ENCODE data around the gene MEGF11.

Gene MEGF11

GRCh38 chr15:65960586-65960985 lies 293.0 kb downstream of the MEGF11 start:
- no peak for DNase-seq

DNA sequence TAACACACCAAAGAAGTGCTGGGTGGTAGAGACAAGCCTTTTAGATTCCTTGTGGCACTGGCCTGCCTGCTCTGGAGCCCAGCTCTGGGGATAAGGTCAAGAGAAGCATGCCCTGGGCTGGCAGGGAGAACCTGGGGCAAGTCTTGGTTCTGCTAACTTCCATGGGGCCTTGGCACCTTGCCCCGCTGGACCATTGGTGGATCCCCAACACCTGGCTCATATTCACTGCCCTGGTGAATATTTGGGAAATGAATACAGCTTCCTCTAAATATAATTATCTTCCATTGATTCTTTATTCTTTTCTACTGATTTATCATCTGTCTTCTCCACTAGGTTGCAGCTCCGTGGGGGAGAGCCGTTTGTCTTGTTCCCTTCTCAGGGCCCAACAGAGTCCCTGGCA lies 294.7 kb downstream of the MEGF11 start:
- no peak for DNase-seq

GRCh38 chr15:65957451-65957850 lies 296.1 kb downstream of the MEGF11 start:
- DNase-seq: no peak

GRCh38 chr15:65956899-65957298 lies 296.7 kb downstream of the MEGF11 start:
- DNase-seq: no peak

- DNase-seq: no peak
Observed at GRCh38 chr15:65956307-65956706, 297.2 kb downstream of the MEGF11 start.

- DNase-seq: no peak
Observed at GRCh38 chr15:65954289-65954741, 299.2 kb downstream of the MEGF11 start.

DNA sequence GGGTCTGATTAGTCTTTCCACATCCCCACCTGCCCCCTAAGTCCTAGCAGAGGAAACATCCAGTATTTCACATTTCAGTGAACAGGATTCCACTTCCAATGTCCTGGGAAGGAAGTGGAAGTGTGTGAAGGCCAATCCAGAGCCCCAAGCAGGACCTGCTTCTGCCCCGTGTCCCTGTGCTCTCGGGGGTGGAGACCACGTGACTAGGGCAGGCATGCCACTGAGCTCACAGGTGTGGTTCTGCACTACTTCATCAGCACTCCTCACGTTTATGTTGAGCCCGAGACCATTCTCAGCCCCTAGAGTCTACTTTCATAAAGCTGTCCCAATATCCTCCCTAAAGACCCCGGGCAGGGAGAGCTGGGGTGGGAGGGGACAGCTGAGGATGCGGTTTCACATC lies 299.9 kb downstream of the MEGF11 start:
- no peak for DNase-seq

- no peak for DNase-seq
Observed at GRCh38 chr15:65952391-65953053, 301.0 kb downstream of the MEGF11 start.

- no peak for DNase-seq
Observed at GRCh38 chr15:65951007-65951406, 302.5 kb downstream of the MEGF11 start.

- DNase-seq: no peak
Observed at GRCh38 chr15:65949491-65949890, 304.1 kb downstream of the MEGF11 start.

GRCh38 chr15:65949011-65949410 lies 304.5 kb downstream of the MEGF11 start:
- DNase-seq: no peak

DNA sequence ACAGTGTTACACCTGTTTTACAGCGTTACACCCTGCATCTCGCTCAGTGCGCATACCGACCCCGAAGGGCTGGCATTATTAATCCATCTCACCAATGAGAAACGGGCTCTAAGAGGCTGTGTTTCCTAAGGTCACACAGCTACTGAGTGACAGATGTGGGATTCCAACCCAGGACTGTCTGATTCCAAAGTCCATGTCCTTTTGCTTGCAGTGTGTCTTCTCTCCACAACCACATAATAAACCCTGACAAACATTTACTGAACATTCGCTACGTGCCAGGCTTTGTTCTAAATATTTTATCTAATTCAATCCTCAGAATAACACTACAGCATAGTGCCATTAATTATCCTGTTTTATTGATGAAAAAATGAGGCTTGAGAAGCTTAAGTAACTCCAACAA lies 305.2 kb downstream of the MEGF11 start:
- no peak for DNase-seq

GRCh38 chr15:65947041-65947440 lies 306.5 kb downstream of the MEGF11 start:
- DNase-seq: no peak

DNA sequence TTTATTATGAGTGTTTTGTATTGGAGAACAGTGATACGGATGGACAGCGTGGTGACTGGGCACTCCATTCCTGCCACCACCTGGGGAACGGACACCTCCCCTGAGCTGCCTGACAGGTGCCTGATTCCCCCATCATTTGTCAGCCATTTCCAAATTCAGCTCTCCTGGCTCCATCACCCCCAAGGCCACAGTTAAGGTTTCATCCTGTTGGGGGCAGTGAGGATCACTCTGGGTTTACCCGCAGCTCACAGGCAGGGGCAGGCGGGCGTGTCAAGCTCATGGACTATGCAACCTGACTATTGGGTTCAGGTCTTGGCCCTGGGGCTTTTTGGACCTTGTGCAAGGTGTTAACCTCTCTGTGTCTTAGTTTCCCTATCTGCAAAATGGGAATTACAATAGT lies 307.9 kb downstream of the MEGF11 start:
- DNase-seq: no peak

- DNase-seq: no peak
Observed at GRCh38 chr15:65944404-65944803, 309.1 kb downstream of the MEGF11 start.

GRCh38 chr15:65942436-65942835 lies 311.1 kb downstream of the MEGF11 start:
- no peak for DNase-seq

DNA sequence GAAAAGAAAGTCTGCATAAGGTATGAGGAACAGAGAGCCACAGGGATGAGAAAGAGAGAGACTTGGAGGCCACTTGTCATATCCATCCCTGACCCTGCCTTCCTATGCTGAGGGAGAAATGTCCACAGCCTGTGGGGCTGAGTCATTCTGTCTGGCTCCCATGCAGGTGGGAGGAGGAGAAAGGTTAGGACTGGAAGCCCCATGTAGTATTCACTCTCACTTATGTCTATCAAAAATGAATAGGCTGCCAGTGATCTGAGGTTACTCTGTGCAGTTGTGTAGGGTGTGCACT lies 313.0 kb downstream of the MEGF11 start:
- no peak for DNase-seq

GRCh38 chr15:65939901-65940617 lies 313.5 kb downstream of the MEGF11 start:
- no peak for DNase-seq

DNA sequence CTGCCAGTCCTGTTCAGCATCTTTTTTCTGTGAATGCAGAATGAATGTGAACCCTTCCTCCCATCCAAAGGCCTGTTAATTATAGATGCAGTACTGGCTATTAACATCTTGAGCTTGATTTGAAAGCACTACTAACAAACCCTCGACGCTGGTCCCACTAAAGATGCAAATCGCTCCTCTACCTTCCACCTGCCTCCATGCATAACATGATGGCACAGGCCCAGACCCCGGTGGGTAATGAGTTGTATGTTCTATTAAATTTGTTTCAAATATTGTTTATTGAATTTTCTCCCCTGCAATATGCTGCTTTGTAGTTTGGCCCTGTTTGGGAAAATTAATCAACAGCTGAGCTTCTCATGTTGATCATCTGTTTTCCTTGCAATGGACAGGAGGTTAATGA lies 314.9 kb downstream of the MEGF11 start:
- no peak for DNase-seq

- no peak for DNase-seq
Observed at GRCh38 chr15:65937476-65937875, 316.1 kb downstream of the MEGF11 start.

DNA sequence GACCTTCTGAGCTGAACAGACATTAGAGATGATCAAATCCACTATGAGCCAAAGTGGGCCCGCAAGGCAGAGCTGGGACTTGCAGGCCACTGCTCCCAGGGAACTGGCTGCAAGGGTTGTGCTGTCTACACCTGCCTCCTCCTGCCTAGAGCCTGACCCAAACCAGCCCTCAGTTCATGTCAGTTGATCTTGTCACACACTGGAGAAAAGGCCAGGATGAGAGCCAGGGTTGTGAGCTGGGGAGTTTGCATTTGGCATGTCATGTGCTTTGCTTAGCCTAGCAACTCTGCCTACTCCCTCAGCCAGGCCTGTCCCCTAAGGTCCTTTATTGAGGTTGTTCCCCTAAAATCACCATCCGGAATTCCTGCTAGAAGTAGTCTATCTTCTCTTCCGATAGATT lies 316.5 kb downstream of the MEGF11 start:
- no peak for DNase-seq

DNA sequence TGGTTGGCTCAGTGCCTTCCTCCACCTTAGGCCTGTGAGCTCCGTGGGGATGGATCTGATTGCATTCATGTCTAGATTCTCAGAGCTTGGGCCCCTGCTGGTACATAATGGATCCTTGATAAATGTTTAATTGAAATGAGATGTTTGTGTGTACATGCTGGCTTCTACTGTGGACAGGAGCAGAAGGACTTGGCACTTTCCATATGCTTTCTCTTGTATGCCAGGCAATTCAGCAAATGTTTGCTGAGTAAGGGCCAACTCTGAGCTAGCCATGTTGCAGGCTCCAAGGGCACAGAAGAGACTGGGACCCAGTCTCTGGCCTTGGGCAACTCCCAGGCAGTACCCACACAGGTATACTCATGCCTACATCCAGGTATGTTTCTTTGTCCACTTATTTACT lies 317.3 kb downstream of the MEGF11 start:
- no peak for DNase-seq

DNA sequence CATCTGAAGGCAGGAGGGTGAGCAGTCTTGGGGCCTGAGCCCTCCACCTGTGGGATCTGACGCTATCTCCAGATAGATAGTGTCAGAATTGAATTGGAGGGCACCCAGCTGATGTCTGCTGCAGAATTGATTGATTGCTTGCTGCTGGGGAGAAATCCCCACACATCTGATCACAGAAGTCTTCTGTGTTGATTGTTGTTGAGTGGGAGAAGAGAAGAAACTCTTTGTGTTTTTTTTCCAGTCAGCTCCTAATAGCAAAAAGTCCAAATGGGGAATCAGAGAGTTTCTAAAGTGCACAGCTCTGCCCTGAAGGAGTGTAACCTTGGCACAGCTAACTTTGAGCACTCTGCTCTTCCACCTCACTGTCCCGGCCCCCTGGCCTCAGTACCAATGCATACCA lies 318.2 kb downstream of the MEGF11 start:
- DNase-seq: no peak

DNA sequence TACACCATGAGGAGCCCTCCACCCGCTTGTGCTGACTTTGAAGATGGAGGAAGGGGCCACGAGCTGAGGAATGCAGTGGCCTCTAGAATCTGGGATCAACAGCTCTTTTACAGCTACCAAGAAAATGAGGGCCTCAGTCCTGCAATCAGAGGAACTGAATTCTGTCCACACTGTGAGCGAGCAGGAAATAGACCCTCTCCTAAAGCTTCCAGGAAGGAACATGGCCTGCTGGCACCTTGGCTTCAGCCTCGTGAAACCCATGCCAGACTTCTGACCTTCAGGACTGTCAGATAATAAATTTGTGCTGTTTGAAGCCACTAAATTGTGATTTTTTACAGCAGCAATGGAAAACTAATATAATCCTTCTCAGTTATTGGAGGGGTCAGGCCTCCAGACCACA lies 322.3 kb downstream of the MEGF11 start:
- DNase-seq: no peak

- no peak for DNase-seq
Observed at GRCh38 chr15:65930134-65930533, 323.4 kb downstream of the MEGF11 start.

All from activated T-cell treated with anti-CD3 and anti-CD28 coated beads, Interleukin-2, amount 50 U/mL, for 1 hour (primary cell).